IMR-90 (cell line): ENCODE results near the gene LCE1E. TPM values are rescaled to one million over a fixed set of nuclear protein-coding genes. Genes with fewer than 3 reads are reported as not detected.

ENCODE experiments used
- ATAC-seq: fragments of 200-7000 bp; cut with Tn5 transposase; 2 replicates; pipeline ENCODE4 v1.9.1; 2020; ENCODE audit warnings: low read depth, mild to moderate bottlenecking, moderate library complexity
- BruUV-seq: library from RNA; stranded (reverse); fragments of 400-500 nt; replicated peaks from 2 replicates; lab custom pipeline; 2021; lab: Mats Ljungman, UMichigan
- CTCF ChIA-PET: fragments of 300-600 bp; formaldehyde crosslinking; extraction: SDS; loops from one replicate; lab custom pipeline; 2021; ENCODE audit warnings: antibody characterized with exemption; lab: Yijun Ruan, JAX
- POLR2A ChIA-PET: fragments of 300-600 bp; sonication (Branson Sonifier 250); formaldehyde crosslinking; loops from one replicate; lab custom pipeline; 2022; ENCODE audit warnings: antibody characterized with exemption; ENCODE audit not compliant: unreplicated experiment; lab: Charles Lee
- DNase-seq: peaks from one replicate; pipeline ENCODE4 v3.0.0; 2013
- H2AFZ ChIP-seq: replicated peaks from 2 replicates; pipeline ENCODE3; 2013; ENCODE audit warnings: low read length, mild to moderate bottlenecking; ENCODE audit not compliant: poor library complexity
- H2AK5ac ChIP-seq: 2 replicates; pipeline ENCODE4 v1.6.1; 2013; ENCODE audit warnings: low read depth, low read length, inconsistent platforms
- H2AK9ac ChIP-seq: replicated peaks from 2 replicates; pipeline ENCODE3; 2013; ENCODE audit warnings: mild to moderate bottlenecking, low read depth, low read length, moderate library complexity; ENCODE audit not compliant: poor library complexity
- H2BK120ac ChIP-seq: 2 replicates; pipeline ENCODE4 v1.6.1; 2013; ENCODE audit warnings: low read depth, low read length, inconsistent platforms
- H2BK15ac ChIP-seq: 3 replicates; pipeline ENCODE4 v1.6.1; 2013; ENCODE audit warnings: low read depth, low read length, inconsistent platforms
- H2BK20ac ChIP-seq: 2 replicates; pipeline ENCODE4 v1.6.1; 2013; ENCODE audit warnings: low read depth, mild to moderate bottlenecking, inconsistent platforms, low read length, moderate library complexity
- H2BK5ac ChIP-seq: 2 replicates; pipeline ENCODE4 v1.6.1; 2013; ENCODE audit warnings: mild to moderate bottlenecking, low read depth, low read length, inconsistent platforms; ENCODE audit not compliant: poor library complexity, severe bottlenecking
- H3K14ac ChIP-seq: replicated peaks from 2 replicates; pipeline ENCODE4 v1.6.1; 2013; ENCODE audit warnings: low read depth, low read length, inconsistent platforms
- H3K18ac ChIP-seq: 2 replicates; pipeline ENCODE4 v1.6.1; 2013; ENCODE audit warnings: low read depth, low read length, control low read depth
- H3K23ac ChIP-seq: 2 replicates; pipeline ENCODE4 v1.6.1; 2013; ENCODE audit warnings: low read depth, low read length, inconsistent platforms
- H3K27ac ChIP-seq: 2 replicates; pipeline ENCODE4 v1.5.1; 2013; ENCODE audit warnings: mild to moderate bottlenecking, control low read depth, low read length; ENCODE audit not compliant: insufficient read depth
- H3K27me3 ChIP-seq: 2 replicates; pipeline ENCODE4 v1.6.1; 2013; ENCODE audit warnings: low read length; ENCODE audit not compliant: control insufficient read depth, insufficient read depth
- H3K36me3 ChIP-seq: 2 replicates; pipeline ENCODE4 v1.6.1; 2013; ENCODE audit warnings: low read length, mixed read lengths; ENCODE audit not compliant: control insufficient read depth, insufficient read depth
- H3K4ac ChIP-seq: 2 replicates; pipeline ENCODE4 v1.6.1; 2013; ENCODE audit warnings: low read depth, low read length, inconsistent platforms
- H3K4me1 ChIP-seq: 2 replicates; pipeline ENCODE4 v1.6.1; 2013; ENCODE audit warnings: low read length, mixed read lengths; ENCODE audit not compliant: control insufficient read depth, insufficient read depth
- H3K4me2 ChIP-seq: 2 replicates; pipeline ENCODE4 v1.6.1; 2013; ENCODE audit warnings: low read depth, mild to moderate bottlenecking, control low read depth, low read length, moderate library complexity
- H3K4me3 ChIP-seq: 2 replicates; pipeline ENCODE4 v1.5.1; 2013; ENCODE audit warnings: low read depth, mild to moderate bottlenecking, control low read depth, low read length, moderate library complexity; ENCODE audit not compliant: insufficient read depth
- H3K56ac ChIP-seq: 2 replicates; pipeline ENCODE4 v1.6.1; 2013; ENCODE audit warnings: low read length, inconsistent platforms; ENCODE audit not compliant: insufficient read depth; ENCODE audit errors: extremely low read depth
- H3K79me1 ChIP-seq, 2 experiments: 2 replicates each; pipeline ENCODE4 v1.6.1; 2013; ENCODE audit warnings: low read length in 2 of 2, inconsistent platforms in 1 of 2, low read depth in 1 of 2
- H3K9ac ChIP-seq: 2 replicates; pipeline ENCODE4 v1.6.1; 2013; ENCODE audit warnings: low read depth, low read length, control low read depth
- H3K9me1 ChIP-seq: 2 replicates; pipeline ENCODE4 v1.6.1; 2013; ENCODE audit warnings: low read length, inconsistent platforms; ENCODE audit not compliant: insufficient read depth
- H3K9me3 ChIP-seq: 2 replicates; pipeline ENCODE4 v1.6.1; 2013; ENCODE audit warnings: low read length; ENCODE audit not compliant: control insufficient read depth, insufficient read depth
- H4K20me1 ChIP-seq: 2 replicates; pipeline ENCODE4 v1.6.1; 2013; ENCODE audit warnings: low read length, inconsistent platforms; ENCODE audit not compliant: insufficient read depth
- H4K5ac ChIP-seq: 2 replicates; pipeline ENCODE4 v1.6.1; 2013; ENCODE audit warnings: mild to moderate bottlenecking, low read depth, low read length, control low read depth
- H4K8ac ChIP-seq, 2 experiments: 2 replicates each; pipeline ENCODE4 v1.6.1; 2013; ENCODE audit warnings: low read depth in 2 of 2, low read length in 2 of 2, control low read depth in 1 of 2, inconsistent platforms in 1 of 2
- H4K91ac ChIP-seq: 2 replicates; pipeline ENCODE4 v1.6.1; 2013; ENCODE audit warnings: low read depth, low read length, inconsistent platforms; ENCODE audit not compliant: insufficient read depth
- BHLHE40 ChIP-seq: fragments of 150-350 bp; IDR thresholded peaks from 2 replicates; pipeline ENCODE4 v1.6.1; 2016; ENCODE audit warnings: mild to moderate bottlenecking, low read depth, low read length
- CEBPB ChIP-seq: IDR thresholded peaks from 2 replicates; pipeline ENCODE4 v1.6.1; 2012; ENCODE audit warnings: low read depth, low read length, improper control_type of control experiment
- CHD1 ChIP-seq: IDR thresholded peaks from 2 replicates; pipeline ENCODE4 v1.6.1; 2012; ENCODE audit warnings: low read depth, low read length, improper control_type of control experiment
- CTCF ChIP-seq: conservative IDR thresholded peaks from 2 replicates; pipeline ENCODE4 v1.5.1; 2012; ENCODE audit warnings: mild to moderate bottlenecking, low read depth, low read length, improper control_type of control experiment
- ELK1 ChIP-seq: fragments of 150-350 bp; IDR thresholded peaks from 2 replicates; pipeline ENCODE4 v1.6.1; 2016; ENCODE audit warnings: low read depth, mild to moderate bottlenecking, low read length, moderate library complexity, borderline replicate concordance
- FOS ChIP-seq: fragments of 150-350 bp; IDR thresholded peaks from 2 replicates; pipeline ENCODE4 v1.6.1; 2016; ENCODE audit warnings: low read depth, low read length
- MAZ ChIP-seq: IDR thresholded peaks from 2 replicates; pipeline ENCODE4 v1.6.1; 2012; ENCODE audit warnings: low read depth, mild to moderate bottlenecking, low read length, improper control_type of control experiment, moderate library complexity, borderline replicate concordance
- NFE2L2 ChIP-seq: fragments of 150-350 bp; IDR thresholded peaks from 2 replicates; pipeline ENCODE4 v1.6.1; 2016; ENCODE audit warnings: low read depth, mild to moderate bottlenecking, low read length
- POLR2A ChIP-seq: IDR thresholded peaks from 2 replicates; pipeline ENCODE4 v1.6.1; 2012; ENCODE audit warnings: mild to moderate bottlenecking, low read depth, low read length
- RCOR1 ChIP-seq: IDR thresholded peaks from 2 replicates; pipeline ENCODE4 v1.6.1; 2012; ENCODE audit warnings: mild to moderate bottlenecking, low read length, improper control_type of control experiment; ENCODE audit not compliant: insufficient replicate concordance
- RFX5 ChIP-seq: IDR thresholded peaks from 2 replicates; pipeline ENCODE4 v1.8.0; 2012; ENCODE audit warnings: low read depth, mild to moderate bottlenecking, low read length, moderate library complexity
- USF2 ChIP-seq: fragments of 150-350 bp; IDR thresholded peaks from 2 replicates; pipeline ENCODE4 v1.6.1; 2017; ENCODE audit warnings: mild to moderate bottlenecking, antibody characterized with exemption, low read length, low read depth
- WGBS, 2 experiments: methylation state at CpG; one replicate each; pipeline versions ENCODE4 v1.1.5 to v1.1.7; 2013; ENCODE audit warnings: missing lambda C conversion rate in 2 of 2; ENCODE audit not compliant: insufficient read length in 1 of 2; ENCODE audit errors: extremely low coverage in 2 of 2; 5-methylcytosine and 5-hydroxymethylcytosine counted together
- dilution Hi-C: fragments of 300-500 bp; cut with HindIII; formaldehyde crosslinking; loops from one replicate; pipeline ENCODE4 v1.14.3; 2018; ENCODE audit warnings: low sequenced_read_pairs; ENCODE audit not compliant: unreplicated experiment
- in situ Hi-C: fragments of 300-500 bp; cut with MboI; formaldehyde crosslinking; loops from 3 replicates; pipeline ENCODE4 v1.14.3; 2019; ENCODE audit warnings: low sequenced_read_pairs, inconsistent platforms, mixed read lengths
- intact Hi-C: fragments of 100-400 bp; cut with micrococcal nuclease; formaldehyde crosslinking; loops from 2 replicates; pipeline ENCODE4 v1.10.0; 2022
- polyA plus RNA-seq, 3 experiments: library from polyadenylated mRNA; depleted of rRNA; stranded (reverse); fragments of >200 nt; gene quantifications; 2 replicates each; pipeline ENCODE4 v1.2.3, GENCODE V29; 2012; ENCODE audit warnings: low replicate concordance in 1 of 3
- total RNA-seq: library from RNA; depleted of rRNA; stranded (reverse); fragments of >200 nt; gene quantifications from 2 replicates; pipeline ENCODE4 v1.2.3, GENCODE V29; 2012

LCE1E gene
- total and polyA plus RNA-seq, 2 of the 4 experiments (the other 2 are of a cell fraction): not detected

GRCh38 chr1:152796421-152796820 lies 10.4 kb downstream of the LCE1E start, which contains the start of gene LCE1D:
TSS of gene LCE1D (plus strand) at chr1:152796721. CDS start at chr1:152797795, 1,074 bp downstream.
- Histone ChIP-seq H2AK9ac (no peak within 1 kb of the TSS), H3K27ac (no peak within 1 kb of the TSS), H4K8ac (no peak within 1 kb of the TSS), H2AFZ (no peak within 1 kb of the TSS), H3K27me3 (no peaks in the 10 kb centered on the region), H2AK5ac (no peak within 1 kb of the TSS), H4K91ac (no peak within 1 kb of the TSS), H2BK5ac (no peak within 1 kb of the TSS), H2BK20ac (no peak within 1 kb of the TSS), H3K36me3 (no peaks in the 10 kb centered on the region), H3K18ac (no peak within 1 kb of the TSS), H3K23ac (no peak within 1 kb of the TSS), H3K9me3 (no peaks in the 10 kb centered on the region; the same call in 1 of the 2 replicates), H2BK15ac (no peak within 1 kb of the TSS), H3K9ac (no peak within 1 kb of the TSS), H4K5ac (no peak within 1 kb of the TSS), H3K56ac (no peak within 1 kb of the TSS), H3K9me1 (no peaks in the 10 kb centered on the region), H3K14ac (no peak within 1 kb of the TSS), H3K79me1 (no peaks in the 10 kb centered on the region), H3K4me3 (no peak within 1 kb of the TSS), H3K4me1 (no peaks in the 10 kb centered on the region), H4K20me1 (no peaks in the 10 kb centered on the region), H3K4me2 (no peak within 1 kb of the TSS), H2BK120ac (no peak within 1 kb of the TSS), H3K4ac (no peak within 1 kb of the TSS)
- intact Hi-C loops: no loop called here
- in situ Hi-C loops: no loop called here
- ChIA-PET POLR2A (no interaction called here), CTCF (no interaction called here)
- WGBS, 2 experiments: no CpG with 5 or more reads among the region's 3 CpGs
- TF ChIP-seq MAZ: no peak
- no peak for TF ChIP-seq ELK1
- no peak for TF ChIP-seq CHD1
- TF ChIP-seq BHLHE40: no peak
- no peak for TF ChIP-seq RFX5
- TF ChIP-seq POLR2A: no peak
- TF ChIP-seq CTCF: no peak
- TF ChIP-seq CEBPB: no peak
- no peak for TF ChIP-seq NFE2L2
- no peak for TF ChIP-seq USF2
- TF ChIP-seq FOS: no peak
- TF ChIP-seq RCOR1: no peak
- dilution Hi-C loops: no loop called here
- no TSS peak for BruUV-seq
- no peak for DNase-seq
- ATAC-seq: no peak
